COLO668 (cell line): ENCODE measurements around the gene HLA-DOA.

Experiments
- DNase-seq: peaks from one replicate; lab custom pipeline; 2025; ENCODE audit not compliant: unreplicated experiment; lab: John Stamatoyannopoulos, UW

HLA-DOA gene

GRCh38 chr6:32967151-32968091 lies 42.0 kb downstream of the HLA-DOA start:
- DNase-seq: peak; percentile 15

- no peak for DNase-seq
Observed at GRCh38 chr6:32964776-32965175, 44.6 kb downstream of the HLA-DOA start.

- DNase-seq: no peak
Observed at GRCh38 chr6:32963866-32964265, 45.5 kb downstream of the HLA-DOA start.

- DNase-seq: no peak
Observed at GRCh38 chr6:32962213-32962826, 47.1 kb downstream of the HLA-DOA start.

- DNase-seq: no peak
Observed at GRCh38 chr6:32960563-32960962, 48.8 kb downstream of the HLA-DOA start.

GRCh38 chr6:32956176-32956575 lies 53.2 kb downstream of the HLA-DOA start:
- no peak for DNase-seq

GRCh38 chr6:32954986-32955802 lies 54.2 kb downstream of the HLA-DOA start:
- DNase-seq: peak; percentile 10

- DNase-seq: no peak
Observed at GRCh38 chr6:32954267-32954666, 55.1 kb downstream of the HLA-DOA start.
